Activated CD4-positive, alpha-beta T cell treated with anti-CD3 and anti-CD28 coated beads for 36 hours (primary cell): ENCODE results near the gene DAW1. TPM values are rescaled to one million over a fixed set of nuclear protein-coding genes. Genes with fewer than 3 reads are reported as not detected.

ENCODE experiments used
- total RNA-seq, 2 experiments: library from RNA; stranded (reverse); gene quantifications; one replicate each; pipeline ENCODE4 v1.2.3, GENCODE V29; 2021

Gene DAW1
- total RNA-seq, 2 experiments from 2014 or later = not detected

Other genes starting within 250 kb of the DAW1 start
- gene SCYGR5, start 204.8 kb upstream of the DAW1 start, total RNA-seq = not detected
- gene SLC19A3, start 153.6 kb upstream of the DAW1 start, total RNA-seq = not detected
- gene SCYGR6, start 146.9 kb upstream of the DAW1 start, total RNA-seq = not detected
- not detected for gene SCYGR7, start 143.3 kb upstream of the DAW1 start, total RNA-seq
- not detected for gene SCYGR8, start 125.7 kb upstream of the DAW1 start, total RNA-seq
- gene CCL20, start 57.8 kb upstream of the DAW1 start, total RNA-seq = 10 to 100 TPM in 1 of 2 experiments, 1 to 10 TPM in 1; 7.9 to 16.2 TPM